ENCODE results near the gene TMX1.
A peak's percentile ranks its signal among the peaks of the same experiment; 100 is the strongest.

The TMX1 gene

GRCh38 chr14:51242545-51243490 lies 2.8 kb downstream of the TMX1 start (continued):
- no peak for TF ChIP-seq ZNF585B (tag by site-specific recombination; IDR thresholded peaks at IDR 0.05)
- no peak for TF ChIP-seq ZBTB11 (tag by site-specific recombination; conservative IDR thresholded peaks at IDR 0.05; ENCODE audit: low read depth)
- TF ChIP-seq ZNF132 (tag by site-specific recombination; IDR thresholded peaks at IDR 0.05; ENCODE audit: borderline replicate concordance), result no peak
- no peak for TF ChIP-seq ZNF169 (tag by site-specific recombination; IDR thresholded peaks at IDR 0.05)
- no peak for TF ChIP-seq ZBTB48 (tag by site-specific recombination; IDR thresholded peaks at IDR 0.05)
- TF ChIP-seq CTCF (tag by site-specific recombination; IDR thresholded peaks at IDR 0.05), result 0 out of 2 replicates have a peak, but pooled peaks have one; percentile 9
- TF ChIP-seq SCRT2 (tag by site-specific recombination; IDR thresholded peaks at IDR 0.05), result no peak
- no peak for TF ChIP-seq KLF16 (tag by site-specific recombination; IDR thresholded peaks at IDR 0.05)
- TF ChIP-seq ZNF776 (tag by site-specific recombination; IDR thresholded peaks at IDR 0.05; ENCODE audit: borderline replicate concordance), result no peak
- TF ChIP-seq ATF2 (tag by site-specific recombination; IDR thresholded peaks at IDR 0.05; ENCODE audit: low read depth), result no peak
- no peak for TF ChIP-seq SP3 (tag by site-specific recombination; IDR thresholded peaks at IDR 0.05)
- 0 out of 2 replicates have a peak, but pooled peaks have one; percentile 19 for TF ChIP-seq EGR2 (tag by site-specific recombination; IDR thresholded peaks at IDR 0.05; ENCODE audit: low read depth)
- peak; percentile 36; the same call in 1 of the 2 replicates for TF ChIP-seq ZFHX2 (tag by site-specific recombination; conservative IDR thresholded peaks at IDR 0.05)
- TF ChIP-seq ZNF175 (tag by site-specific recombination; IDR thresholded peaks at IDR 0.05), result no peak
- no peak for TF ChIP-seq ZNF26 (tag by site-specific recombination; IDR thresholded peaks at IDR 0.05)
- no peak for TF ChIP-seq KLF17 (tag by site-specific recombination; IDR thresholded peaks at IDR 0.05)
- TF ChIP-seq ZNF292 (tag by site-specific recombination; IDR thresholded peaks at IDR 0.05; ENCODE audit: borderline replicate concordance, low read depth), result no peak

All from HEK293 (cell line).